MV-4-11 (cell line): Measurements from ENCODE around the gene OR2T35.
A peak's percentile ranks its signal among the peaks of the same experiment; 100 is the strongest.
"Not testable (repeated sequence)": the region's sequence is repeated elsewhere in the genome, so short reads cannot be mapped to it uniquely, and the experiment has no call there.

Source experiments
- DNase-seq: peaks from one replicate; lab custom pipeline; 2025; lab: John Stamatoyannopoulos, UW

Gene OR2T35, protein sequence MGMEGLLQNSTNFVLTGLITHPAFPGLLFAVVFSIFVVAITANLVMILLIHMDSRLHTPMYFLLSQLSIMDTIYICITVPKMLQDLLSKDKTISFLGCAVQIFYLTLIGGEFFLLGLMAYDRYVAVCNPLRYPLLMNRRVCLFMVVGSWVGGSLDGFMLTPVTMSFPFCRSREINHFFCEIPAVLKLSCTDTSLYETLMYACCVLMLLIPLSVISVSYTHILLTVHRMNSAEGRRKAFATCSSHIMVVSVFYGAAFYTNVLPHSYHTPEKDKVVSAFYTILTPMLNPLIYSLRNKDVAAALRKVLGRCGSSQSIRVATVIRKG

DNA sequence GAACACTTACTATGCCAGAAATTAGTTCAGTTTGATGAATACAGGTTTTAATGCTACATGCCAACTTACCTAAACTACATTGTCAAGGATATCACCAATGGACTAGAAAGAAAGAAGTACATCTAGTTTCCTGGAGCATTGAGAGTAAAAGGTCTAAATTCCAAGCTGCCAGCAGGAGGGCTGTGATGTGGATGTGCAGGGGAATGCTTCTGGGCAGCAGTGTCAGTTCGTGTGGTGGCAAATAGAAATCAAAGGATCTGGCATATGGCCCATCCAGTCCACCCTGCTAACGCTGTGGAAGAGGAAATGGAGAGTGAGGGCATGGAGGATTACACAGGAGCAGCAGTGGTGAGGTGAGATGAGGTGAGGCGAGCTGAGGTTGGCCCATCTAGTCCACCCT lies at the start of gene OR2T35:
TSS of gene OR2T35 (minus strand) at position 101 of the 400 bp plus-strand sequence. CDS start 6,020 bp downstream, outside the sequence.
- DNase-seq, result not testable (repeated sequence)

GRCh38 chr1:248691567-248692155 lies 46.6 kb upstream of the OR2T35 start:
- no peak for DNase-seq

DNA sequence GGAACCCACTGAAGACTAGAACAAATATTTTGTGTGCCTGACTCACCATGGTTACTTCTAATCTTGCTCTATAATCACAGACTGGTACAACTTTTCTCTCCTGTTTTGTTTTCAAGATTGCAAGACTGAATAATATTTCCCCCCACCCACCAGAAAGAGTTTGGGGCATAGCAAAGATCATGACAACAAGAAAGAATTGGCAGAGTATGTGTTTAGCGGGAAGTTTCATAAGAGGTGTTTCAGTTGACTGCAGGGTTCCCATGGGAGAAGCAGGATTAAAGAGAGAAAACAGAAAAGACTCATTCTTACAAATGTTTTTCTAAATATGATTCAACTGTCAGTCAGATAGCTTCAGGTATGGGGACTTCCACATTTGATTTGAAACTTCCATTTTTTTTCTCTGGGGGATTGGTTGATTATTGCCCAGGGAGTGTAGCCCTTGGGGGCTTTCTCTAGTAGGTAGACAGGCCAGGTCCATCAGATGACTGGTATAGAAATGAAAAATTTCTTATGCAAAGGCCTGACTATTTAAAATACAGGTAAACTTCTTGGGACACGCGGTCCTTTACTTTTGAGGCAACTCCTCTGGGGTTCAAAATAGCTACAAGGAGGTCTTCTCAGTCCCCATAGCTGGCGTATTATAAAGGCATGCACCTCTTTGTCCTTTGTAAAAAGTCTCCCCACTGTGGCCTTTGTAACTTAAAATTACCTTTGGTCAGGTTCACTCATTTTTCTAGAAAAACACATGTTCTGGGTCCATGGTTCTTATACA lies 43.6 kb upstream of the OR2T35 start:
- no peak for DNase-seq

- no peak for DNase-seq
Observed at GRCh38 chr1:248686815-248687214, 41.7 kb upstream of the OR2T35 start.

GRCh38 chr1:248681651-248682050 lies 36.6 kb upstream of the OR2T35 start:
- no peak for DNase-seq

DNA sequence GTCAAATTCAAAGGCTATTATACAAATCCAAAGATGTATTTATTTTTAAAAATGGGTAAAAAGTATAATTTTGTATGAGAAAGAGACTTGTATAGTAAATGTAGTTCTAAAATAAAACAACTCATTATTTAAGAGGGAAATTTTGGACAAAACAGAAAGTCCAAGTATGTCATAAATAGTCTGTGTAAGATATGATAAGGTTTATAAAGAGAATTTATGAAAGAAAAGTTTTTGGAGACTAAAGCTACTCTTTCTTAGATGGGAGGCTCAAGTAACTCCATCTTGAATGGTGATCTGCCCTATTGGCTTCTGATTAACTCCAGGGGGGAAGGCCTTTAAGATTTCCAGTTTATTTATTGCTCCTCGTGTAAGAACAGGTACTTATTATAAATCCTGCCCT lies 24.9 kb upstream of the OR2T35 start:
- DNase-seq, result no peak

DNA sequence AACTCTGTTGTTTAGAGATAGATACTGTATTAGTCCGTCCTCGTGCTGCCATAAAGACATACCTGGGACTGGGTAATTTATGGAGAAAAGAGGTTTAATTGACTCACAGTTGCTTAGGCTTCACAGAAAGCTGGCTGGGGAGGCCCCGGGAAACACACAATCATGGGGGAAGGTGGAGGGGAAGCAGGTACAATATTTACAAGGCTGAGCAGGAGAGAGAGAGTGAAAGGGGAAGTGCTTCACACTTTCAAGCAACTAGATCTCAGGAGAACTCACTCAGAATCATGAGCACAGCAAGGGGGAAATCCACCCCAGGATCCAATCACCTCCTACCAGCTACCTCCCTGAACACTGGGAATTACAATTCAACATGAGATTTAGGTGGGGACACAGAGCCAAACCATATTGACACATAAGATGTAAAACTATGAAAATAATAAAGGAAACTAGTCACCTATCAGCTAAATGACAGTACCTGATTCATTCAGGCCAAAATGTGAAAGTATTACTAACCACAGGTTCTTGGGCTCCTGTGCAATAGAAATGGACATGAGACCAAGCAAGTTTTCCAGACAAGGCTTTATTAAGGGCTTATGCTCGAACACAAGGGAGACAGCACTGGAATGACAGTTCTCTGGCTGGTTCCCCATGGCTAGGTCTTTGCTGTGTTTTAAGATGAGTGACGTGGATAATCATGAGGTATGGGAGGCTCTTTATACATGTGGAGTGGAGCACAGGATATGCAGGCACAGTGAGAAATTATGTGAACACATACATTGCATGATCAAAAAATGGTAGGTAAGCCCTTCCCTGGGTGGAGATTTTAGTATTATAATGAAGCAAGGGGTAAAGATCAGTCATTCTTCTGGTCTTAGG lies 18.6 kb upstream of the OR2T35 start:
- not testable (repeated sequence) for DNase-seq

DNA sequence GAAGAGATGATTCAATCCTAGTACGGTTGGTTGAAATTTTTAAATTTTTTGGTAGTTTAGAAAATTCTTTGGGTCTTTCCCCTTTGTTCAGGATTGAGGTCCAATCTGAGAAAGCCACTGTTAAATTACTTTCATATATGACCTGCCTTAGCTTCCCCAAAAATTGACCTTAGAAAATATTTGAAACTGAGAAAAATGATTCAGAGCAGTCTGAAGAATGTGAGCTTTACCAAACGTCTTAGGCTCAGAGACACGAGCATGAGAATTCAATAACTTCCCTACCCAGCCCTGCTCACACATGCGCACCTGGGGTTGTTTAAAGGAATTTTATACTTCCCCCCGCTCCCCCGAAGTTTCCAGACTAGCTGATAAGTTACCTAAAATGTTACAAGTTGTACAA lies 11.7 kb upstream of the OR2T35 start:
- not testable (repeated sequence) for DNase-seq

GRCh38 chr1:248655354-248655753 lies 10.3 kb upstream of the OR2T35 start, which contains the start of gene OR2T27:
TSS of gene OR2T27 (minus strand) at chr1:248655528. CDS start at chr1:248650884, 4,644 bp downstream.
- DNase-seq, result not testable (repeated sequence)

DNA sequence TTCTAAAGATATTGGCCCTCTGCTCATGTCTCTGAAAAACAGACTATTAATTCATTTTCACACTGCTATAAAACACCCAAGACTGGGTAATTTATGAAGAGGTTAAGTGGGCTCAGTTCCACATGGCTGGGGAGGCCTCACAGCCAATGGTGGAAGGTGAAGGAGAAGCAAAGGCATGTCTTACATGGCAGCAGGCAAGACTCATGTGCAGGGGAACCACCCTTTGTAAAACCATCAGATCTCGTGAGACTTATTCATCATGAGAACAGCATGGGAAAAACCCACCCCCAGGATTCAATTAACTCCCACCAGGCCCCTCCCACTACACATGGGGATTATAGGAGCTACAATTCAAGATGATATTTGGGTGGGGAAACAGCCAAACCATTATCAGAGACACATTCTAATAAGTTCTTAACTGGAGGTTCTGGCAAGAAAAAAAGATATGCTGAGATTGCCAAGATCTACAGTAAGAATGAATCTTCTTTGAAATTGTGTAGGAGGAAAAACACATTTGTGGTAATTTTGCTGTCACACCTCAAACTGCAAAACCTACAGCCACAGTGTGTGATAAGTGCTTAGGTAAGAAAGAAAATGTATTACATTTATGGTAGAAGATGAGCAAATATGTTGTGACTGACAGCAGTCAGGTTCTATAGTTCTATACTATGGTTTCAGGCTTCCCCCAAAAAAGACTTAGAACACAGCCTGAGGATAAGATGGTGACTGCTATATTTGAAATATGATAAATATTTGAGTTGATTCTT lies 3.9 kb upstream of the OR2T35 start:
- DNase-seq, result not testable (repeated sequence)

DNA sequence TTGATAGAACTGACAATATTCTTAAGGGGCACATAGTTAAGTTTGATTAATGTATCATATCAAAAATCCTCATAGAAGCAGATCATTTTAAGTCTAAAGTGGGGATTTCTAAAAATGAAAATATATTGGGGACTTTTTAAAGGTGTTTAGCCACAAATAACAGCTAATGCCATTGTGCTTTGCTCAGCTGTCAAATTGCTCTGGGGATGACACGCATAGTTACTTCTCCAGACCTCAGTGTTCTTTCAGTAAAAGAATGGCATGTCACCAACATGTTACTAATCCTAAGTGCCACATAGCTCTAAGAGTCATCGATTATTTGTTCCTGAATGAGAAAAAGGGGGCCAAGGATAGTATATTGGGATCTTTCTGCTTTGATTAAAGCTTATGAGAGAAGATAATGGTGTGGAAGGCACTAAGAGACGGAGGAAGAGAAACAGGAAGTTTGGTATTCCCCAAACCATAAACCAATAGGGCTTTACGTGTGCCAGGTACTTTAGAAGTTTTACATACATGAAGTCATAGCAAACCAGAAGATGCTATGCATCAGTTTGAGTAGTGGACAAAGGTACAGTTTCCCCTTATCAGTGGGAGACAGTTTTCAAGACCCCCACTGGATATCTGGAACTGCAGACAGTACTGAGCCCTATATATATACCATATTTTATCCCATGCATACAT lies 2.0 kb downstream of the OR2T35 start:
- not testable (repeated sequence) for DNase-seq

GRCh38 chr1:248641583-248641982 lies 3.5 kb downstream of the OR2T35 start:
- not testable (repeated sequence) for DNase-seq

GRCh38 chr1:248640906-248641305 lies 4.2 kb downstream of the OR2T35 start:
- DNase-seq, result not testable (repeated sequence)

GRCh38 chr1:248639652-248640051 lies 5.4 kb downstream of the OR2T35 start:
- DNase-seq, result not testable (repeated sequence)

GRCh38 chr1:248636612-248637011 lies 8.5 kb downstream of the OR2T35 start:
- DNase-seq, result not testable (repeated sequence)

GRCh38 chr1:248634991-248635390 lies 10.1 kb downstream of the OR2T35 start, which contains the start of gene OR2T11:
TSS of gene OR2T11 (minus strand) at chr1:248635091. CDS start at chr1:248627128, 7,963 bp downstream.
- not testable (repeated sequence) for DNase-seq

DNA sequence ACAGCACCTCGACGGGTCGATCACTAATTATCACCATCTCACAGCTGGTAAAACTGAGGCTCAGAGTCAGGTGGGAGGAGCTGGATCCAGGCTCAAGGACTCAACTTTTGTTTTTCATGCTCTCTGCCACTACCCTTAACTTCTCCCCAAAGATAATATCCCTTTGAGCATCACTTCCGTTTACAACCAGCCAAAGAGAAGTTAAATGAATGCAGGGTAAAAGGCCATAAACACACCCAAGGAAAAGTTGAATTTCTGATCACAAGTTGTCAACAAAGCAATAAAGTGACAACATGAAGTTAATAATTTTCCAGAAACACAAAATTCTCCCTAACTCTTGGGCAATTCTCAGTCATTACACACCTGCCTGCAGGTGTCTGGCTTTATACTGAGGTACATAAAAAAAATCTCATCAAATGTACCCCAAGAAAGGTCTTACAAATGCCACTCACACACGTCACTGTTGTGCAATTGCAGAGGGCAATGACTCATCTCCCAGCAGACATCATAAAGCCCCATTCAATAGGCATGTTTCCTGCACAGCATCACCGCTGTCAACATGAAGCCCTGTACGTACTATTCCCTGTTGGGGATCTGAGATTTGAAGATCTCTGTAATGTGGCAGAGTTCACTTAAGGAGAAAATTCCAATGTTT lies 13.6 kb downstream of the OR2T35 start:
- DNase-seq, result peak; percentile 58

DNA sequence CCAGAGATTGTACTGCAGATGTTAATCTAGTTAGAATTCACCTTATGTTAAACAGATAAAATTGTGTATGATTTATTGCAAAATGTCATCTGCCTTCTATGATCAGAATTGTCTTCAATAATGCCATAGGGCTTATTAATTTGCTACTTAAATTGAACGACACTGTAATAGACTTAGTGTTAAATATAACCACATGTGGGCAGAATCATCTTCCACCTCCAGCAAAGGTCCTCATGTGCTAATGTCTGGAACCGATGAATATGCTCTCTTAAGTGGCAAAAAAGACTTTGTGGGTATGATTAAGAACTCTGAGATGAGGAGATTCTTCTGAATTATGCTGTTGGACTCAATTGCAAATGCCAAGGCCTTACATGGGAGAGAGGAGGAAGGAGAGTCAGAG lies 14.5 kb downstream of the OR2T35 start:
- no peak for DNase-seq

DNA sequence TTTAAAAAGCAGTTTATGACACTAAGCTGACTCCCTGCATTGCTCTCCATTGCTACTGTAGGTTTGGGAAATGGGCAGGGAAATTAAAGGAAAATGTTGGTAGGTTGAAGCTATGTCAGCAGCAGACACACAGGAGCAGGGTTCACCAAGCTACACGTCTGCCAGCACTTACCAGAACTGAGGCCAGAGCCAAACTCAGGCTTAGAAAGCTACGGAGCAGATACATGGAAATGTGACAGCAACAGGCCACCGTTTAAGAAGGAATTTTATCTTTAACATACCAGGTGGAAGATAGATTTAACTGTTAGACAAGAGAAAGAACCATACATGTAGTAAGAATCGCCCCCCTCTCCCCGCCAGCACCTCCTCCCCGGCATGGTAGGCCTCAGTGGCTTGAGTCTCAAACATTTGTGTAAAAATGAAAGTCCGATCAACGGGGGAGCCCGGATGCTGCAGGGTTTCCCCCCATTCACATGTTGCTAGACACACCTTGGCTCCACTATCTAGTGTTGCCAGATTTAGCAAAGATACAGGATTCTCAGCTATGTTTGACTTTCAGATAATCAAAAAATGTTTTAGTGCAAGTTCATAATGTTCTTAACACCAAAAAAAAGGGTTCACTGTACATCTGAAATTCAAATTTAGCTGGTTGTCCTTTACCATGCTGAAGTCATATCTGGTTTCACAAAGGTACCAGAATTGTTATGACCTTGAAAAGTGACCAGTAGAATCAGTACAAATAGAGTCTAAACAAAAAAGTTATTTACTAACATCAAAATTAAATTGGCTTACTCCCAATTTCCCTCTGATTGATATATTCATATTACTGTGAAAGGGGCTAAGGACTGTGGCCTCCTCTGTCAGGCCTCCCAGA lies 16.9 kb downstream of the OR2T35 start:
- DNase-seq, result no peak
